ENCODE measurements around the gene HMX1.

GRCh38 chr4:8900588-8900987 lies 28.9 kb upstream of the HMX1 start:
- TF ChIP-seq CTCF (IDR thresholded peaks at IDR 0.05; ENCODE audit: low read depth, low read length) (no peak), POLR2A (IDR thresholded peaks at IDR 0.05; ENCODE audit: extremely low read depth, insufficient read length) (no peak), MAX (IDR thresholded peaks at IDR 0.05; ENCODE audit: low read depth, low read length) (no peak)

Data from NB4 (cell line).